ENCODE data around the gene OR51F1.
"Not testable (repeated sequence)": the region's sequence is repeated elsewhere in the genome, so short reads cannot be mapped to it uniquely, and the experiment has no call there.

OR51F1 gene

GRCh38 chr11:4769838-4770237, at the start of gene OR51F1:
OR51F1 (minus strand) TSS chr11:4769938; CDS start chr11:4769938, 0 bp downstream.
- DNase-seq (ENCODE audit: low spot score) = no peak

- no peak for DNase-seq (ENCODE audit: low spot score)
These were observed 39.5 kb upstream of the OR51F1 start for GRCh38 chr11:4809246-4809645.

GRCh38 chr11:4808476-4808875, 38.7 kb upstream of the OR51F1 start:
- no peak for DNase-seq (ENCODE audit: low spot score)

- DNase-seq (ENCODE audit: low spot score) = no peak
These were observed 34.5 kb upstream of the OR51F1 start, which contains the start of gene OR52R1 for GRCh38 chr11:4804280-4804679. OR52R1 (minus strand) TSS chr11:4804380; CDS start chr11:4804380, 0 bp downstream.

GRCh38 chr11:4801316-4801715, 31.6 kb upstream of the OR51F1 start:
- DNase-seq (ENCODE audit: low spot score) = not testable (repeated sequence)

GRCh38 chr11:4798427-4799183, 28.9 kb upstream of the OR51F1 start:
- DNase-seq (ENCODE audit: low spot score) = no peak

- no peak for DNase-seq (ENCODE audit: low spot score)
These were observed 27.5 kb upstream of the OR51F1 start for GRCh38 chr11:4797206-4797605.

GRCh38 chr11:4782454-4782853, 12.7 kb upstream of the OR51F1 start:
- no peak for DNase-seq (ENCODE audit: low spot score)

- no peak for DNase-seq (ENCODE audit: low spot score)
These were observed 1.6 kb downstream of the OR51F1 start for GRCh38 chr11:4768094-4768493.

GRCh38 chr11:4766420-4767043, 3.2 kb downstream of the OR51F1 start:
- no peak for DNase-seq (ENCODE audit: low spot score)

- no peak for DNase-seq (ENCODE audit: low spot score)
These were observed 6.6 kb downstream of the OR51F1 start for GRCh38 chr11:4763096-4763495.

- DNase-seq (ENCODE audit: low spot score) = no peak
These were observed 18.5 kb downstream of the OR51F1 start for GRCh38 chr11:4751201-4751600.

GRCh38 chr11:4748438-4748837, 21.3 kb downstream of the OR51F1 start:
- no peak for DNase-seq (ENCODE audit: low spot score)

GRCh38 chr11:4740735-4741134, 29.0 kb downstream of the OR51F1 start:
- no peak for DNase-seq (ENCODE audit: low spot score)

GRCh38 chr11:4727171-4727570, 42.6 kb downstream of the OR51F1 start:
- no peak for DNase-seq (ENCODE audit: low spot score)

GRCh38 chr11:4722616-4723534, 46.9 kb downstream of the OR51F1 start:
- DNase-seq (ENCODE audit: low spot score) = not testable (repeated sequence)

All from D341Med (cell line).